BLaER1 treated with 17β-estradiol and CSF1 and Interleukin-3, amounts not matched to agents 10 nM and 100 nM (cell line): ENCODE results near the gene DZIP1.

Experiments used
- H3K27ac ChIP-seq, 11 experiments: shearing (Covaris generic); formaldehyde crosslinking; 2 replicates each; pipeline ENCODE4 v1.8.1; 2022
- H3K27me3 ChIP-seq, 11 experiments: shearing (Covaris generic); formaldehyde crosslinking; 2 replicates each; pipeline ENCODE4 v1.8.1; 2022
- H3K36me3 ChIP-seq, 11 experiments: shearing (Covaris generic); formaldehyde crosslinking; 2 replicates each; pipeline ENCODE4 v1.8.1; 2022
- H3K4me1 ChIP-seq, 10 experiments: shearing (Covaris generic); formaldehyde crosslinking; 2 replicates each; pipeline ENCODE4 v1.8.1; 2022
- H3K4me2 ChIP-seq, 11 experiments: shearing (Covaris generic); formaldehyde crosslinking; 2 replicates each; pipeline ENCODE4 v1.8.1; 2022
- H3K4me3 ChIP-seq, 10 experiments: shearing (Covaris generic); formaldehyde crosslinking; 2 replicates each; pipeline ENCODE4 v1.8.1; 2022
- H3K9ac ChIP-seq, 11 experiments: shearing (Covaris generic); formaldehyde crosslinking; 2 replicates each; pipeline ENCODE4 v1.8.1; 2022
- H3K9me3 ChIP-seq, 11 experiments: shearing (Covaris generic); formaldehyde crosslinking; replicated peaks in 1 of 11; 2 replicates each; pipeline ENCODE4 v1.8.1; 2022
- H4K20me1 ChIP-seq, 11 experiments: shearing (Covaris generic); formaldehyde crosslinking; 2 replicates each; pipeline ENCODE4 v1.8.1; 2022
- Cebpa-rat ChIP-seq, 11 experiments: shearing (Covaris generic); IDR thresholded peaks; 2 replicates each; pipeline ENCODE4 v1.8.1; 2022

The DZIP1 gene

GRCh38 chr13:95530178-95530577 lies 114.3 kb downstream of the DZIP1 start:
- no peaks in the 10 kb centered on the region for H3K27me3 ChIP-seq
- H3K4me2 ChIP-seq, result peak overlapping the region in 1 of 11 experiments; percentile 10; a peak in 1 of 22 replicates
- H4K20me1 ChIP-seq, result no peaks in the 10 kb centered on the region
- H3K27ac ChIP-seq, result no peak overlapping the region
- peaks cover 12 to 22% (median 18%) of the 10 kb centered on the region in 11 experiments for H3K9me3 ChIP-seq
- TF ChIP-seq Cebpa-rat (IDR thresholded peaks at IDR 0.05), result no peak
- no peak overlapping the region for H3K9ac ChIP-seq
- no peaks in the 10 kb centered on the region for H3K36me3 ChIP-seq
- no peak overlapping the region for H3K4me3 ChIP-seq
- 0 out of 20 replicates have a peak, but pooled peaks cover 0 to 5% (median 0%) of the 10 kb centered on the region in 10 experiments for H3K4me1 ChIP-seq
